Mesothelial cell of epicardium (in vitro differentiated cells): ENCODE results near the gene EPS15. TPM values are rescaled to one million over a fixed set of nuclear protein-coding genes. Genes with fewer than 3 reads are reported as not detected.

Experiments used
- DNase-seq, 2 experiments: peaks; one replicate each; pipeline ENCODE4 v3.0.0; 2021; ENCODE audit warnings: low spot score in 2 of 2; ENCODE audit not compliant: unreplicated experiment in 2 of 2
- H3K27ac Mint-ChIP-seq: 2 replicates; pipeline ENCODE4 v1.8.0; 2021; ENCODE audit warnings: mixed read lengths
- H3K27me3 Mint-ChIP-seq: 2 replicates; pipeline ENCODE4 v1.8.0; 2021; ENCODE audit warnings: low read depth, mixed read lengths
- H3K36me3 Mint-ChIP-seq: 2 replicates; pipeline ENCODE4 v1.8.0; 2021; ENCODE audit warnings: mixed read lengths
- H3K4me1 Mint-ChIP-seq: 2 replicates; pipeline ENCODE4 v1.8.0; 2021; ENCODE audit warnings: mixed read lengths
- H3K4me3 Mint-ChIP-seq: 2 replicates; pipeline ENCODE4 v1.8.0; 2021; ENCODE audit warnings: mild to moderate bottlenecking, moderate library complexity, mixed read lengths
- H3K9me3 Mint-ChIP-seq: 2 replicates; pipeline ENCODE4 v1.8.0; 2021; ENCODE audit warnings: mixed read lengths
- total RNA-seq: library from RNA; stranded (reverse); gene quantifications from 3 replicates; pipeline ENCODE4 v1.2.1, GENCODE V29; 2021
- TF ChIP-seq, protein P1 (sequence below): fragments of 200-600 bp; sonication (generic); IDR thresholded peaks from one replicate; pipeline ENCODE4 v1.5.0; 2021; ENCODE audit warnings: antibody characterized with exemption; ENCODE audit not compliant: unreplicated experiment

Gene EPS15
- total RNA-seq, 1 donor from 2014 or later = 52.5 TPM

DNA sequence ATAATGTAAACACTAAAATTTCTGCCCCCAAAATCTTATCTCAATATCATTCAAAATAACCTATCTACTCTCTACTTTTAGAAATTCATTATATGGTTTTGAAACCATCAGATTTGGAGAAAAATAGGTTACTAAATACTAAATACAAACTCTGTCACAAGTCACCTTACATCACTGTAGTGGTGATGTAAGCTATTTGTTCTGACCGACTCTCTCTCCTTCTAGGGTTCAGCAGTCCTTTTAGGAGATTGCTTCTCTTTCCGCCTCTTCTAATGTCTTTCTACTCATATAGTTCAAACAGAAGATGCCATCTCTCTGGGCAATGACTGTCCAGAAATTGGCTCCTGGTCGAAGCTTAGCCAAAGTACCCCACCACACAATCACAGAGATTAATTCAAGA is 93.1 kb downstream of the EPS15 start:
- TF ChIP-seq, protein P1, sequence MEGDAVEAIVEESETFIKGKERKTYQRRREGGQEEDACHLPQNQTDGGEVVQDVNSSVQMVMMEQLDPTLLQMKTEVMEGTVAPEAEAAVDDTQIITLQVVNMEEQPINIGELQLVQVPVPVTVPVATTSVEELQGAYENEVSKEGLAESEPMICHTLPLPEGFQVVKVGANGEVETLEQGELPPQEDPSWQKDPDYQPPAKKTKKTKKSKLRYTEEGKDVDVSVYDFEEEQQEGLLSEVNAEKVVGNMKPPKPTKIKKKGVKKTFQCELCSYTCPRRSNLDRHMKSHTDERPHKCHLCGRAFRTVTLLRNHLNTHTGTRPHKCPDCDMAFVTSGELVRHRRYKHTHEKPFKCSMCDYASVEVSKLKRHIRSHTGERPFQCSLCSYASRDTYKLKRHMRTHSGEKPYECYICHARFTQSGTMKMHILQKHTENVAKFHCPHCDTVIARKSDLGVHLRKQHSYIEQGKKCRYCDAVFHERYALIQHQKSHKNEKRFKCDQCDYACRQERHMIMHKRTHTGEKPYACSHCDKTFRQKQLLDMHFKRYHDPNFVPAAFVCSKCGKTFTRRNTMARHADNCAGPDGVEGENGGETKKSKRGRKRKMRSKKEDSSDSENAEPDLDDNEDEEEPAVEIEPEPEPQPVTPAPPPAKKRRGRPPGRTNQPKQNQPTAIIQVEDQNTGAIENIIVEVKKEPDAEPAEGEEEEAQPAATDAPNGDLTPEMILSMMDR = no peak
- no peak for DNase-seq
- no peak overlapping the region for H3K4me3 Mint-ChIP-seq
- peaks cover 26% of the 10 kb centered on the region for H3K4me1 Mint-ChIP-seq
- H3K27me3 Mint-ChIP-seq = no peaks in the 10 kb centered on the region
- H3K9me3 Mint-ChIP-seq = peaks cover 15% of the 10 kb centered on the region
- no peak overlapping the region for H3K27ac Mint-ChIP-seq
- H3K36me3 Mint-ChIP-seq = peaks cover 25% of the 10 kb centered on the region

DNA sequence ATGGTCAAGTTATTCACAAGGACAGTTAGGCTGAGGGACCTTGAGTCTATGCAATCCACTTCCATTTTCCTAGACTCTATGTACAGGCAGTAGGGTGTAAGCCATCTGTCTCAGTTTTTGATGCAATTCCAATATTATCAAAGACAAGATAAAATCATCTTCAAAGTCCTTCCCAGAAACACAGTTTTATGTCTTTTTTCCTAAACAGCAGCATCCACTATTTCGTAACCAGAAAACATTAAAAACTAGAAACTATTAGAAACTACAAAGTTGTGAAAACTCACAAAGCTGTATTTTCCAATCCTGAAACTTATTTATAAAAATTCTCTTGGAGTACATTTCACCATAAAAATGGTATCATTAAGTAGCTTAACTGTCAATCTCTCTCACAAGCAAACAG is 93.8 kb downstream of the EPS15 start:
- H3K27me3 Mint-ChIP-seq = no peaks in the 10 kb centered on the region
- no peak for DNase-seq
- TF ChIP-seq, protein P1 = no peak
- H3K27ac Mint-ChIP-seq = no peak overlapping the region
- peaks cover 32% of the 10 kb centered on the region for H3K4me1 Mint-ChIP-seq
- peaks cover 15% of the 10 kb centered on the region for H3K9me3 Mint-ChIP-seq
- no peak overlapping the region for H3K4me3 Mint-ChIP-seq
- peaks cover 29% of the 10 kb centered on the region for H3K36me3 Mint-ChIP-seq

GRCh38 chr1:51423073-51423821 is 95.8 kb downstream of the EPS15 start:
- no peaks in the 10 kb centered on the region for H3K27me3 Mint-ChIP-seq
- H3K4me3 Mint-ChIP-seq = peak overlapping the region; percentile 44
- TF ChIP-seq, protein P1 = no peak
- peak overlapping the region; percentile 75 for H3K27ac Mint-ChIP-seq
- H3K36me3 Mint-ChIP-seq = peaks cover 28% of the 10 kb centered on the region
- DNase-seq = no peak
- H3K9me3 Mint-ChIP-seq = peaks cover 14% of the 10 kb centered on the region
- H3K4me1 Mint-ChIP-seq = peaks cover 30% of the 10 kb centered on the region

DNA sequence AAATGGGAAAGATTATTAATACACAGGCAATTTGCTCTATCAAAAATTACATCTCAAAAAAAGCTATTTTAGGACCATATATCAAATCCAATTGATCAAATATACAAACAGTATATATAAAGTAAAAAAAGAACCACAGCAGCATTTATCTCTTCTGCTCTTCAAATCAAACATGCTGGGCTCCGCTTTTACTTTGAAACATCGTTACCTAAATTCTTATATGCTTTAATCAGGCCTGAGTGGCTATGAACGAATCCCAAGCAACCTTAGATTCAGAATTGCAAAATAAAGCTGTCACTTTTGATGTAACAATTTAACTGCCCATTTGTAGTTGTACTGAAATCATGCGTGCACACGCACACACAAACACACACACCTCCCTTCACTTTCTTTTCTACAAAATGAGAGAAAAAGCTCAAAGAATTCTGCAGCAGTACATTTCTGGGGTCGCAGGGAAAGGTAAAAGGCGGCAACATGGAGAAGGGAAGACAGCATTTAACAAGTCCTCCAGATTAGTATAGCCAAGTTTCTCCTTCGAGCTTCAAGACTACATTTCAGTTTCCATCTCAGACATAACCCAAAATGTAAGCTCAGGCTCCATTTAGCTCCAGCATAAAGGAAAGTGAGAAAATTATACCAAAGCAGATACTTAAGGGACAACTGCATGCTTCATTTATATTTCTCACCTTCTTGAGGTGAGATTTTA is 96.5 kb downstream of the EPS15 start:
- H3K27me3 Mint-ChIP-seq = no peaks in the 10 kb centered on the region
- DNase-seq = no peak
- TF ChIP-seq, protein P1 = no peak
- peaks cover 7% of the 10 kb centered on the region for H3K9me3 Mint-ChIP-seq
- H3K4me3 Mint-ChIP-seq = peak overlapping the region; percentile 58
- peaks cover 35% of the 10 kb centered on the region for H3K4me1 Mint-ChIP-seq
- H3K27ac Mint-ChIP-seq = peak overlapping the region; percentile 78
- peaks cover 26% of the 10 kb centered on the region for H3K36me3 Mint-ChIP-seq

DNA sequence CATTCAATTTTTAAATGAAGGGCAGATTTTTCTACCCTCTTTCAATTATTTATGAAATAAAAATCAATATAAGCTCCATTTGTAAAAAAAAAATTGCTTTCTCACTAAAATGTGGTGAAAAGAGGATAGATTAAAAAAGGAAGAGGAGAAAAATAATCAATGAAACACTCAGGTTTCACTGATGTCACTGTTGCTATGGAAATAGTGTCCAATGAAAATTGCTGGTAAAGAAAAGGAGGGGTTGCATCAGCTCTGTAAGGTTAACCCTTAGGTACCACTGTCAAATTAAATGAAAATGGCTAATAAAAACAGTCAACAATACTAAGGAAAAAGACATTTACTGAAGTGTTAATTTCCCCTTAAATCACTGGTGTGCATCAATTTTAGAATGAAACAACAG is 97.1 kb downstream of the EPS15 start:
- Mint-ChIP-seq H3K4me3 (peak overlapping the region; percentile 58), H3K9me3 (peaks cover 2% of the 10 kb centered on the region), H3K27ac (peak overlapping the region; percentile 78)

More for the DNA sequence above, 97.1 kb downstream of the EPS15 start:
- TF ChIP-seq, protein P1 = no peak
- Mint-ChIP-seq H3K27me3 (no peaks in the 10 kb centered on the region), H3K4me1 (peaks cover 37% of the 10 kb centered on the region), H3K36me3 (peaks cover 21% of the 10 kb centered on the region)
- DNase-seq = no peak
